ENCODE results near the gene RGL4. TPM values are rescaled to one million over a fixed set of nuclear protein-coding genes. Genes with fewer than 3 reads are reported as not detected.
"Not testable (repeated sequence)": the region's sequence is repeated elsewhere in the genome, so short reads cannot be mapped to it uniquely, and the experiment has no call there.

Gene RGL4
- total and polyA plus RNA-seq, 2 of the 8 experiments (the other 6 are each of a cell fraction or from before 2014, with no cell fraction given), result not detected

DNA sequence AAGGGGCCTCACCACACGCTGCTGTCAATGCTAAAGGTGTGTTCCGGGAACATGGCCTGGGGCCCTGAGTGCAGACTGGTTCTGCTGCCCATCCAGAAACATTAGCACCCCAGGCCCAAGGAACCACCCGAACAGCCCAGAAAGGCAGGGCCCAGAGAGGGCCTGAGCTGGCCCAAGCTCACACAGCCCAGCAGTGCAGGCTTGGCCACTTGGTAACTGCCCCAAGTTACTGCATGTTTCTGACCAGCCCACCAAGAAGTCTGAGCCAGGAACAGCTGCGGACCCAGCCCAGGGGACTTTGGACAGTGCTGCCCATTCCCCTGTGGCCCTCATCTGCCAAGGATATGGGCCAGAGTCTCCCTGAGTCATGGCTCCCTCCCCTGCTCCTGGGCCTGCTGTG is 19.4 kb upstream of the RGL4 start:
- H4K8ac ChIP-seq (ENCODE audit: extremely low read depth, insufficient read depth, low read length); H3K27me3 ChIP-seq (replicated peaks in 1 of 4; ENCODE audit: control insufficient read depth in 3 of 4, extremely low read depth in 1 of 4, insufficient read depth in 3 of 4, low read length in 3 of 4); H3K4ac ChIP-seq (replicated peaks; ENCODE audit: insufficient read length, low read depth, low read length); FAIRE-seq; H3K23me2 ChIP-seq (ENCODE audit: low read depth, low read length); H2BK12ac ChIP-seq (ENCODE audit: low read depth, low read length); H3K14ac ChIP-seq (ENCODE audit: insufficient read length); H3K9me3 ChIP-seq (ENCODE audit: insufficient read depth in 2 of 2, low read depth in 1 of 2, low read length in 1 of 2); H3K27ac ChIP-seq (ENCODE audit: low read depth, low read length); H3K18ac ChIP-seq (ENCODE audit: extremely low read depth, low read length); H3K36me3 ChIP-seq (ENCODE audit: control insufficient read depth in 2 of 4, insufficient read depth in 4 of 4, low read length in 3 of 4); H3K4me1 ChIP-seq (replicated peaks in 1 of 4; ENCODE audit: control insufficient read depth in 3 of 4, insufficient read depth in 4 of 4, low read length in 3 of 4); H4K5ac ChIP-seq (ENCODE audit: insufficient read length, low read depth, low read length); H3K79me1 ChIP-seq (ENCODE audit: low read depth, low read length); H2BK20ac ChIP-seq (ENCODE audit: low read length); H4K20me1 ChIP-seq (replicated peaks in 1 of 2; ENCODE audit: control insufficient read depth in 1 of 2, insufficient read depth in 2 of 2, low read length in 2 of 2); H2BK120ac ChIP-seq (replicated peaks; ENCODE audit: low read depth, low read length); H3K23ac ChIP-seq (ENCODE audit: insufficient read length); H3K4me2 ChIP-seq (ENCODE audit: insufficient read depth in 1 of 2, low read depth in 2 of 2, low read length in 2 of 2); H3K4me3 ChIP-seq (ENCODE audit: extremely low read depth in 1 of 4, insufficient read depth in 2 of 4, low read depth in 3 of 4, low read length in 4 of 4); POLR2A ChIA-PET (ENCODE audit: partially characterized antibody); H3K56ac ChIP-seq (replicated peaks; ENCODE audit: insufficient read length, low read depth, low read length); CTCF ChIA-PET (ENCODE audit: partially characterized antibody); H4K91ac ChIP-seq (replicated peaks; ENCODE audit: insufficient read length, low read length); DNase-seq (ENCODE audit: low read depth in 1 of 2, low spot score in 2 of 2); H2BK15ac ChIP-seq (ENCODE audit: low read length); H3K9ac ChIP-seq (replicated peaks in 1 of 4; ENCODE audit: extremely low read depth in 1 of 4, low read depth in 3 of 4, low read length in 3 of 4); H3K79me2 ChIP-seq (ENCODE audit: control insufficient read depth in 1 of 2, insufficient read depth in 2 of 2, low read length in 2 of 2); H2BK5ac ChIP-seq (ENCODE audit: low read depth, low read length); H2AFZ ChIP-seq (ENCODE audit: low read length); H2AK5ac ChIP-seq (ENCODE audit: low read depth, low read length): not testable (repeated sequence)
- 82% methylated on average over 2 of the region's 4 CpGs; no CpG with 5 or more reads in 1 of the 2 experiments for WGBS, 2 experiments (ENCODE audit: extremely low coverage in 1 of 2, insufficient coverage in 1 of 2, insufficient read length in 1 of 2, insufficient replicate concordance in 2 of 2, low coverage in 1 of 2, low lambda C conversion rate in 2 of 2, missing lambda C conversion rate in 1 of 2)

DNA sequence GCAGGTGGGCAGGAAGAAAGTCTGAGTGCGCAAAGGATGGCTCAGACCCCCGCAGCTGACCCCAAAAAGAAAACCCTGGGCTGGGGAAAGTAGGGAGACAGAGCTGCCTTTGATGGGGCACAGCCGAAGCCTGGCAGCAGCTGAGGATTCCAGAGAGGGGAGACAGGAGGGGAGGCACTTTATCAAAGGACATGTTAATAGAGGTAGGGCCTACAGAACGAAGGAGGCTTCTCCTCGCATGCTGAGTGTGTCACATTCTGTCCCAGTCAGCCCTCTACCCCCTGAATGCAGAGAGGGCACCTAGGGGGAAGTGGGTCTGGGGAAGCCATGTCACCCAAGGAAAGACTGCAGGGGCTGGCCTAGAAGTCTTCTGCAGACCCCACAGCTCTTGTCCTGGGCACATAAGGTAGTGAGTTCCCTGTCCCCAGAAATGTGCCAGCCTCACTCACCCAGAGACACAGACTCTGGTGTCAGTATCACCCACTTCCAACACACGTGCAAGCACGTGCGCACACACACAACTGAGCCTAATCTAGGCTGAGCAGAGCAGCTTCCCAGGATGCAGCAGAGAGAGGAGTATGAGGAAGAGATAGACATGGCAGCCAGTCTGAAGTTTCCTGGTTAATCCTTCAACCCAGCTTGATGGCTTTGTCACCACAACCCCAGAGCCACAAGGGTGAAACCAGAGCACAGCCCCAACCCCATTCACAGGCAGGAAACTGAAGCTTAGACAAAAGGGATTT is 18.3 kb upstream of the RGL4 start:
- H2BK15ac ChIP-seq (ENCODE audit: low read length); H3K23me2 ChIP-seq (ENCODE audit: low read depth, low read length); CTCF ChIA-PET (ENCODE audit: partially characterized antibody); FAIRE-seq; H3K18ac ChIP-seq (ENCODE audit: extremely low read depth, low read length); H2BK120ac ChIP-seq (replicated peaks; ENCODE audit: low read depth, low read length); H3K4me1 ChIP-seq (replicated peaks in 1 of 4; ENCODE audit: control insufficient read depth in 3 of 4, insufficient read depth in 4 of 4, low read length in 3 of 4); H4K8ac ChIP-seq (ENCODE audit: extremely low read depth, insufficient read depth, low read length); H3K36me3 ChIP-seq (ENCODE audit: control insufficient read depth in 2 of 4, insufficient read depth in 4 of 4, low read length in 3 of 4); H2AK5ac ChIP-seq (ENCODE audit: low read depth, low read length); H2BK5ac ChIP-seq (ENCODE audit: low read depth, low read length); H3K79me2 ChIP-seq (ENCODE audit: control insufficient read depth in 1 of 2, insufficient read depth in 2 of 2, low read length in 2 of 2); H3K9me3 ChIP-seq (ENCODE audit: insufficient read depth in 2 of 2, low read depth in 1 of 2, low read length in 1 of 2); DNase-seq (ENCODE audit: low read depth in 1 of 2, low spot score in 2 of 2); H3K27ac ChIP-seq (ENCODE audit: low read depth, low read length); H3K4ac ChIP-seq (replicated peaks; ENCODE audit: insufficient read length, low read depth, low read length); H3K4me2 ChIP-seq (ENCODE audit: insufficient read depth in 1 of 2, low read depth in 2 of 2, low read length in 2 of 2); H3K56ac ChIP-seq (replicated peaks; ENCODE audit: insufficient read length, low read depth, low read length); H4K5ac ChIP-seq (ENCODE audit: insufficient read length, low read depth, low read length); H2AFZ ChIP-seq (ENCODE audit: low read length); H4K91ac ChIP-seq (replicated peaks; ENCODE audit: insufficient read length, low read length); H3K9ac ChIP-seq (replicated peaks in 1 of 4; ENCODE audit: extremely low read depth in 1 of 4, low read depth in 3 of 4, low read length in 3 of 4); POLR2A ChIA-PET (ENCODE audit: partially characterized antibody); H3K27me3 ChIP-seq (replicated peaks in 1 of 4; ENCODE audit: control insufficient read depth in 3 of 4, extremely low read depth in 1 of 4, insufficient read depth in 3 of 4, low read length in 3 of 4); H3K4me3 ChIP-seq (ENCODE audit: extremely low read depth in 1 of 4, insufficient read depth in 2 of 4, low read depth in 3 of 4, low read length in 4 of 4); H3K14ac ChIP-seq (ENCODE audit: insufficient read length); H4K20me1 ChIP-seq (replicated peaks in 1 of 2; ENCODE audit: control insufficient read depth in 1 of 2, insufficient read depth in 2 of 2, low read length in 2 of 2); H2BK20ac ChIP-seq (ENCODE audit: low read length); H3K23ac ChIP-seq (ENCODE audit: insufficient read length); H3K79me1 ChIP-seq (ENCODE audit: low read depth, low read length); H2BK12ac ChIP-seq (ENCODE audit: low read depth, low read length): not testable (repeated sequence)
- 86% methylated on average over 8 of the region's 8 CpGs; no CpG with 5 or more reads in 1 of the 2 experiments for WGBS, 2 experiments (ENCODE audit: extremely low coverage in 1 of 2, insufficient coverage in 1 of 2, insufficient read length in 1 of 2, insufficient replicate concordance in 2 of 2, low coverage in 1 of 2, low lambda C conversion rate in 2 of 2, missing lambda C conversion rate in 1 of 2)

Data from H1 (cell line).